ENCODE data around the gene C1QL1. TPM values are rescaled to one million over a fixed set of nuclear protein-coding genes. Genes with fewer than 3 reads are reported as not detected.

C1QL1 gene
- total and polyA plus RNA-seq, 5 experiments from 2014 or later, result not detected

DNA sequence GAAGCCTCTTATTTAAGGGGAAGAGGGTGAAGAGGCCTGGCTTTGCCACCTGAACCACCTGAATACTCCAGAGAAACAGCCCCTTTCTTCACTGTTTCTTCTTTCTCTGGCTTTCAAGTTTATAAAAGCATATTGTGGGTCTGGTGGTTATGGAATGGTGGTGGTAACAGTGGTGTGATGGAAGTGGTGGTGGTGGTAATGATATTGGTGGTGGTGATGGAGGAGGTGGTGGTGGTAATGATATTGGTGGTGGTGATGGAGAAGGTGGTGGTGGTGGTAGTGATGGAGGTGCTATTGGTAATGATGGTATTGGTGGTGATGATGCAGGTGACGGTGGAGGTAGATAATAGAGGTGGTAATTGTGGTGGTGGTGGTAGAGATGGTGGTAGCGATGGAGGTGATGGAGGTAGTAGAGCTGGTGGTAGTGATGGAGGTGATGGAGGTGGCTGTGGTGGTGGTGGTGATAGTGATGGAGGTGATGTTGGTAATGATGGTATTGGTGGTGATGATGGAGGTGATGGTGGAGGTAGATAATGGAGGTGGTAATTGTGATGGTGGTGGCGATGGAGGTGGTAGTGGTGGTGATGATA, 14.1 kb upstream of the C1QL1 start:
- Mint-ChIP-seq H3K9me3 (no peaks in the 10 kb centered on the region), H3K27ac (no peak overlapping the region), H3K4me1 (peaks cover 1 to 3% (median 1%) of the 10 kb centered on the region in 4 donors), H3K4me3 (no peak overlapping the region), H3K27me3 (peaks cover 20 to 37% (median 34%) of the 10 kb centered on the region in 5 donors), H3K36me3 (no peaks in the 10 kb centered on the region)
- POLR2A ChIA-PET, result no interaction called here
- ATAC-seq (no peak), DNase-seq (no peak)

DNA sequence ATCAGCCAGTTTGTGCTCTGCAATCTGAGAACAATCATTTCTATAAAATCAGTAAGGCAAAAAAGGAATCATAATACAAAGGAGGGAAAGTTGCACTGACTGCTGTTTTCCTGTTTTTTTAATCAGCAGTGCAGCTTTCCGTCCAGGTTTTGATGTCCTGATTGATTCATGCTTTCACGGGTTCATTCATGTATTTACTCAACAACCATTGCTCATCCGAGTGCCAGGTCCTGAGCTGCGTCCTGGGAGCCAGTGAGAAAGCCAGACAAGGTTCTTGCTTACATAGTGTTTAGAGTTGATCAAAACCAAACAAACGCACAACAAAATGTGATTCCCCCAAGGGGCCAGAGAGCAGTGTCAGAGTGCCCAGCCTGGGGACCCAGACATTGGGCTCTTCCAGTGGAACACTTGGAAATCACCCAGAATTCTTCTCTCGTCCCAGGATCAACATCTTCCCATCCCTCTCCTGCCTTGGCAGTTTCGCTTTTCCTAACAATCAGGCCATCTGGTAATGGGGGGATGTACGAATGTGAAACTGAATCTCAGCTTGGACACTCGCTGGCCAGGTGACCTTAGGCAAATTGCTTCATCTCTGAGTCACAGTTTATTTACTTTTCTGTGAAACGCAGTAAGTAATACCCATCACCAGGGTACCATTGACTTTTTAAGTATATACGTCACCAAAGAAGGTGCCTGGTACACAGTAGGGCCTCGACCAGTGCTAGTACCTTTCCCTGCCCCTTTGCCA, 13.3 kb upstream of the C1QL1 start:
- POLR2A ChIA-PET, result no interaction called here
- Mint-ChIP-seq H3K9me3 (no peaks in the 10 kb centered on the region), H3K27me3 (peaks cover 18 to 38% (median 29%) of the 10 kb centered on the region in 5 donors), H3K4me3 (no peak overlapping the region), H3K36me3 (no peaks in the 10 kb centered on the region), H3K27ac (no peak overlapping the region), H3K4me1 (no peaks in the 10 kb centered on the region)
- DNase-seq (no peak), ATAC-seq (no peak)

DNA sequence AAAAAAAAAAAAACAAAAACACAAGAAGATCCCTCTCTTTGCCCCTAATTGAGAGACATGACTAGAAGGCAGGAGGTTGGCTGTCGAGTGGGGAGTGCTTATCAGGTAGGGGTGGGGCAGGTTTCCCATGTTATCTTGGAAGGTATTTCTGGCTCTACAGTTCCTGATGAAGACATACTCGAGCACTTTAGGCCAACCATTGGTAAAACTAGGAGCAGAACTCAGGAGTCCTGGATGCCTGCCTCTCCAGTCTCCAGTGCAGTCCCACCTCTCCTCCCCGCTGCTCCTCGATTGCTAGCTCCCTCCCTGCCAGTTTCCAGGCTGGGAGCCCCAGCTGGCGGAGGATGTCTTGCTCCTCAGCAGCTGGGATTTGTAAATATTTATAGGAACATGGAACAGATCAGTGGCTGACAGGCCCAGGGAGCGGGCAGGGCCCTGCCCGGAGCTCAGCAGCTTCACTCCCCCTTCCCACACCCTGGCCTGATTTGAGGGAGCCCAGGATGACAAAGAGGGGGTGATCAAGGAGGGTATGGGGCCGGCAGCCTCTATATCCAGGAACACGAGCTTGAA, 11.4 kb upstream of the C1QL1 start:
- ATAC-seq, result no peak
- H3K27ac Mint-ChIP-seq, result peak overlapping the region in 1 of 10 donors; percentile 4
- no peaks in the 10 kb centered on the region for H3K9me3 Mint-ChIP-seq
- H3K4me1 Mint-ChIP-seq, result no peaks in the 10 kb centered on the region
- DNase-seq, result no peak
- POLR2A ChIA-PET, result no interaction called here
- H3K4me3 Mint-ChIP-seq, result no peak overlapping the region
- H3K36me3 Mint-ChIP-seq, result no peaks in the 10 kb centered on the region
- peaks cover 11 to 37% (median 29%) of the 10 kb centered on the region in 5 donors for H3K27me3 Mint-ChIP-seq

GRCh38 chr17:44978807-44979206, 10.7 kb upstream of the C1QL1 start:
- Mint-ChIP-seq H3K36me3 (no peaks in the 10 kb centered on the region), H3K4me1 (no peaks in the 10 kb centered on the region), H3K27me3 (peaks cover 11 to 40% (median 29%) of the 10 kb centered on the region in 5 donors), H3K27ac (no peak overlapping the region), H3K4me3 (no peak overlapping the region), H3K9me3 (no peaks in the 10 kb centered on the region)
- ATAC-seq (no peak), DNase-seq (no peak)
- POLR2A ChIA-PET, result no interaction called here

DNA sequence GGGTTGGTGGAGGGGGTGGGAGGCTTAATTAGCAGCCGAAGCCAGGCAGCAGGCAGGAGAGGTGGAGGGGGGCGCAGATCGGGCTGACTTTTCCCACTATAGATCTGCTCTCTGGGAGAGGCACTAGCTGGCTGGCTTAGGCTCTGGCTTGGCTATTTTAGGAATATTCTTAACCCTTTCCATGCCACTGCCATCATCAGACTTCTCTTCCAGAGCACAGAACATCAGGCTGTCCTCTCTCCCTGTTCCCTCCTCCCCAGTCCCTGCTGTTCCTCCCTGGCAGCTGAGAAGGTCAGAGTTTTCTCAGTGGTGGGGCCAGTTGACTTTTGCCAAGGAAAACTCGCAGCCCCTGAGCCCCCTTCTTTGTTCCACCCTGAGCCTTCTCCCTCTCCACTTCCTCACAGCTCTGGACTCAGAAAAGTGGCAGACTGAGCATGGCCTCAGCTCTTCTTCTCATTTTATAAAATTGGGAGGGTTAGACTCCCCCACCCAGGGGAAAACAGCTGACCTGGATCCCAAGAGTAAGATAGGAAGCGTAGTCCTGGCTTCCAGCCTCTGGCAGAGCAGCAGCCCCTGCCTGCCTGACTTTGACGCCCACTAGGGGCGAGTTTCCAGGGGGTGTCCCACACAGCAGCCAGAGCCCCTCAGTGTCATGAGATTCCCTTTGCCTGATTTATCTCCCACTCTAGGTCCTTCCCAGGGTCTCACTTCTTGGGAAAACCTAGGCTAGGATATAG, 9.9 kb upstream of the C1QL1 start:
- H3K4me3 Mint-ChIP-seq, result no peak overlapping the region
- H3K27me3 Mint-ChIP-seq, result peaks cover 11 to 42% (median 29%) of the 10 kb centered on the region in 5 donors
- DNase-seq (no peak), ATAC-seq (no peak)
- H3K4me1 Mint-ChIP-seq, result no peaks in the 10 kb centered on the region
- POLR2A ChIA-PET, result no interaction called here
- no peaks in the 10 kb centered on the region for H3K9me3 Mint-ChIP-seq
- no peak overlapping the region for H3K27ac Mint-ChIP-seq
- H3K36me3 Mint-ChIP-seq, result no peaks in the 10 kb centered on the region

GRCh38 chr17:44977065-44977464, 9.0 kb upstream of the C1QL1 start:
- H3K27ac Mint-ChIP-seq, result no peak overlapping the region
- DNase-seq (no peak), ATAC-seq (no peak)
- POLR2A ChIA-PET, result no interaction called here
- H3K4me1 Mint-ChIP-seq, result peaks cover 3% of the 10 kb centered on the region in 4 donors
- H3K27me3 Mint-ChIP-seq, result peaks cover 14 to 43% (median 29%) of the 10 kb centered on the region in 5 donors
- H3K4me3 Mint-ChIP-seq, result no peak overlapping the region
- no peaks in the 10 kb centered on the region for H3K36me3 Mint-ChIP-seq
- H3K9me3 Mint-ChIP-seq, result no peaks in the 10 kb centered on the region

DNA sequence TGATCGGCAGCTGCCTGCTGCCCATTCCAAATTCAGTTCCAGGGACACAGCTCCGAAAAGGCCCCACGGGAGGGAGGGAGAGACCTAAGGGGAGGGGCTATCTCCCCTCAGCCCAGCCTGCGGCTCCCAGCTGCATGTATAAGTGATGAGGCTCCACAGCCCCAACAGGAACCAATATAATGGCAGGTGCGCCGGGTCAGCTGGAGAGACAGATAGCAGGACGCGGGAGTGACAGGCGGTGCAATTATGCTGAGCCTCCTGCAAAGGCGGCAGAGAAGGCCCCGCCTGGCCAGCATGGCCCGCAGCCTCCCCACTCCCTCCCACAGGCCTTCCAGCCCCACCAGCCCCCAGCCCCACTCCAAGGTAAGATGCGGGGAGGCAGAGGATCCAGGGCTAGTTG, 8.1 kb upstream of the C1QL1 start:
- Mint-ChIP-seq H3K27me3 (peaks cover 12 to 37% (median 29%) of the 10 kb centered on the region in 5 donors), H3K27ac (no peak overlapping the region), H3K4me1 (peaks cover 4 to 7% (median 6%) of the 10 kb centered on the region in 4 donors), H3K9me3 (no peaks in the 10 kb centered on the region), H3K4me3 (no peak overlapping the region), H3K36me3 (no peaks in the 10 kb centered on the region)
- no peak for DNase-seq
- ATAC-seq, result no peak
- POLR2A ChIA-PET, result no interaction called here

- Mint-ChIP-seq H3K27me3 (peaks cover 10 to 35% (median 20%) of the 10 kb centered on the region in 5 donors), H3K36me3 (peaks cover 0 to 4% (median 0%) of the 10 kb centered on the region in 3 donors), H3K4me1 (peaks cover 14 to 24% (median 23%) of the 10 kb centered on the region in 4 donors), H3K9me3 (no peaks in the 10 kb centered on the region), H3K27ac (no peak overlapping the region), H3K4me3 (no peak overlapping the region)
- POLR2A ChIA-PET, result no interaction called here
- ATAC-seq, result no peak
- DNase-seq, result no peak
Measured at GRCh38 chr17:44972953-44973352, 4.8 kb upstream of the C1QL1 start.

DNA sequence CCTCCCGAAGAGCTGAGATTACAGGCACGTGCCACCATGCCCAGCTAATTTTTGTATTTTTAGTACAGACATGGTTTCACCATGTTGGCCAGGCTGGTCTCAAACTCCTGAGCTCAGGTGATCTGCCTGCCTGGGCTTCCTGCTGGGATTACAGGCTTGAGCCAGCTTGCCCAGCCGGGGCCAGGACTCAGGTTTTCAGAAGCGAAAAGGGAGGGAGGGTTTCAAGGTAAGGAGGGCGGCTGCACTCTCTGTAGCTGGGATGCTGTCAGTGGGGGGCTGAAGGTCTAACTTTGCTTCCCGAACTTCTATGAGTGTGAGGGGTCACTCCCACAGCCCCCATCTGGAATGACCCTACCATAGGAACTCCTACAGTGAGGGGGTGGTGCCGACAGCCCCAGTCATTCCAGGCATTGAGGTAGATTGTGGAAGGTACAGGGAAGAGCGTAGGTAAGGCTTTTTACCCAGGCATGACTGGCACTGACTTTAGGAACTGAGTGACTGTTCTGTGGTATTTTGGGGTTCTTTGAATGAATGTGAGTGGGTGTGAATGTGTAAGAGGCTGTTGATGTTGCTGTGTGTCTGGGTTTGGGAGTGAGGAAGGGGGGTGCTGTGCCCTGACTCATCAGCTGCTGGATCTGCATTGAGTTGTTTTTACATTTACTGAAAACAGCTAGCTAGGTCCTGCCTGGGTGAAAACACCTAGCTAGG, 3.8 kb upstream of the C1QL1 start:
- no peak for DNase-seq
- H3K4me1 Mint-ChIP-seq, result peaks cover 15 to 28% (median 26%) of the 10 kb centered on the region in 4 donors
- peak overlapping the region in 4 of 10 donors; percentile 18 to 42 (median 36) for H3K4me3 Mint-ChIP-seq
- peak; percentile 9 to 22 for ATAC-seq
- H3K9me3 Mint-ChIP-seq, result no peaks in the 10 kb centered on the region
- H3K27me3 Mint-ChIP-seq, result peaks cover 12 to 36% (median 22%) of the 10 kb centered on the region in 5 donors
- H3K27ac Mint-ChIP-seq, result peak overlapping the region in 2 of 10 donors; percentile 6 to 78
- POLR2A ChIA-PET, result interaction anchor here (0.7 kb wide), 2 partner anchors 30 to 170 kb away, joined by 3 to 4 read pairs; no protein-coding TSS in a partner anchor
- H3K36me3 Mint-ChIP-seq, result peaks cover 0 to 4% (median 0%) of the 10 kb centered on the region in 3 donors

- POLR2A ChIA-PET, result no interaction called here
- H3K4me3 Mint-ChIP-seq, result peak overlapping the region; percentile 69 to 90 (median 78)
- ATAC-seq (peak; percentile 16 to 22), DNase-seq (peak in 5 of 10 donors; percentile 4 to 60 (median 28))
- H3K9me3 Mint-ChIP-seq, result peaks cover 0 to 1% (median 0%) of the 10 kb centered on the region in 9 donors
- peaks cover 23 to 39% (median 37%) of the 10 kb centered on the region in 4 donors for H3K4me1 Mint-ChIP-seq
- H3K27ac Mint-ChIP-seq, result peak overlapping the region in 2 of 10 donors; percentile 17 to 43
- H3K36me3 Mint-ChIP-seq, result peaks cover 0 to 6% (median 6%) of the 10 kb centered on the region in 3 donors
- H3K27me3 Mint-ChIP-seq, result peaks cover 23 to 44% (median 37%) of the 10 kb centered on the region in 5 donors
Measured at GRCh38 chr17:44970136-44970741, 2.1 kb upstream of the C1QL1 start.

- POLR2A ChIA-PET, result interaction anchor here (1.1 kb wide), 1 partner anchor 70 kb away, joined by 3 read pairs; the partner anchor contains the start of gene EFTUD2
- Mint-ChIP-seq H3K4me1 (peaks cover 23 to 39% (median 37%) of the 10 kb centered on the region in 4 donors), H3K27me3 (peaks cover 26 to 49% (median 43%) of the 10 kb centered on the region in 5 donors), H3K4me3 (peak overlapping the region; percentile 70 to 90 (median 78)), H3K9me3 (peaks cover 0 to 2% (median 0%) of the 10 kb centered on the region in 9 donors), H3K27ac (peak overlapping the region in 2 of 10 donors; percentile 8 to 50), H3K36me3 (peaks cover 0 to 6% (median 6%) of the 10 kb centered on the region in 3 donors)
- DNase-seq (peak in 1 of 10 donors; percentile 56), ATAC-seq (no peak)
Measured at GRCh38 chr17:44969144-44969780, 1.2 kb upstream of the C1QL1 start.
